Loucy (cell line): ENCODE results near the gene ASCL2.

Experiments
- H2AFZ ChIP-seq: fragments of 200-600 bp; sonication (generic); 2 replicates; pipeline ENCODE4 v1.6.0; 2016; ENCODE audit warnings: antibody characterized with exemption, mild to moderate bottlenecking, low read length, moderate library complexity
- H3F3A ChIP-seq: fragments of 200-600 bp; 2 replicates; pipeline ENCODE4 v1.6.0; 2016; ENCODE audit warnings: antibody characterized with exemption, low read depth, mild to moderate bottlenecking
- H3K27me3 ChIP-seq: fragments of 200-600 bp; sonication (generic); 2 replicates; pipeline ENCODE4 v1.6.1; 2014; ENCODE audit warnings: low read length, mild to moderate bottlenecking; ENCODE audit not compliant: insufficient read depth, poor library complexity, severe bottlenecking
- H3K36me3 ChIP-seq: fragments of 200-600 bp; sonication (generic); 2 replicates; pipeline ENCODE4 v1.6.1; 2016; ENCODE audit warnings: low read length; ENCODE audit not compliant: insufficient read depth
- H3K4me1 ChIP-seq: fragments of 200-600 bp; sonication (generic); 2 replicates; pipeline ENCODE4 v1.5.1; 2014; ENCODE audit warnings: low read length, mild to moderate bottlenecking; ENCODE audit not compliant: insufficient read depth, poor library complexity, severe bottlenecking
- H3K4me2 ChIP-seq: fragments of 200-600 bp; sonication (generic); 2 replicates; pipeline ENCODE4 v1.6.0; 2014; ENCODE audit warnings: antibody characterized with exemption, low read length, low read depth, mild to moderate bottlenecking; ENCODE audit not compliant: poor library complexity, severe bottlenecking
- H3K4me3 ChIP-seq: fragments of 200-600 bp; sonication (generic); 2 replicates; pipeline ENCODE4 v1.5.1; 2014; ENCODE audit warnings: low read length, mild to moderate bottlenecking, mixed read lengths; ENCODE audit not compliant: poor library complexity, severe bottlenecking
- H3K79me2 ChIP-seq: fragments of 200-600 bp; sonication (generic); 2 replicates; pipeline ENCODE4 v1.6.1; 2014; ENCODE audit warnings: low read length; ENCODE audit not compliant: insufficient read depth
- H3K9ac ChIP-seq: fragments of 200-600 bp; sonication (generic); 2 replicates; pipeline ENCODE4 v1.6.0; 2014; ENCODE audit warnings: mild to moderate bottlenecking, low read depth, low read length, moderate library complexity; ENCODE audit not compliant: poor library complexity, severe bottlenecking
- H3K9me2 ChIP-seq: fragments of 200-600 bp; sonication (generic); replicated peaks from 2 replicates; pipeline ENCODE4 v1.6.1; 2016; ENCODE audit warnings: low read depth, low read length, mixed read lengths
- H3K9me3 ChIP-seq: fragments of 200-600 bp; sonication (generic); 2 replicates; pipeline ENCODE4 v1.6.1; 2014; ENCODE audit warnings: mild to moderate bottlenecking, antibody characterized with exemption, low read length, low read depth; ENCODE audit not compliant: insufficient read depth
- H4K20me1 ChIP-seq: fragments of 200-600 bp; sonication (generic); 2 replicates; pipeline ENCODE4 v1.6.0; 2014; ENCODE audit warnings: antibody characterized with exemption, low read length, mild to moderate bottlenecking; ENCODE audit not compliant: insufficient read depth, poor library complexity, severe bottlenecking
- EZH2phosphoT487 ChIP-seq: fragments of 200-600 bp; IDR thresholded peaks from 2 replicates; pipeline ENCODE4 v1.6.1; 2018; ENCODE audit warnings: antibody characterized with exemption, mild to moderate bottlenecking, moderate library complexity, borderline replicate concordance
- TF ChIP-seq, protein P1 (sequence below): fragments of 200-600 bp; sonication (generic); conservative IDR thresholded peaks from 2 replicates; pipeline ENCODE4 v1.5.1; 2014; ENCODE audit warnings: mild to moderate bottlenecking, antibody characterized with exemption, low read length

Gene ASCL2

GRCh38 chr11:2251138-2251537 is 19.2 kb downstream of the ASCL2 start:
- Histone ChIP-seq H3K79me2 (no peaks in the 10 kb centered on the region), H2AFZ (no peak overlapping the region), H3K9me2 (no peaks in the 10 kb centered on the region), H3K4me1 (no peaks in the 10 kb centered on the region), H3K4me3 (no peak overlapping the region), H3K4me2 (no peak overlapping the region), H4K20me1 (no peaks in the 10 kb centered on the region), H3K9ac (no peak overlapping the region), H3K27me3 (no peaks in the 10 kb centered on the region), H3K9me3 (no peaks in the 10 kb centered on the region), H3F3A (no peaks in the 10 kb centered on the region), H3K36me3 (no peaks in the 10 kb centered on the region)
- TF ChIP-seq, protein P1, sequence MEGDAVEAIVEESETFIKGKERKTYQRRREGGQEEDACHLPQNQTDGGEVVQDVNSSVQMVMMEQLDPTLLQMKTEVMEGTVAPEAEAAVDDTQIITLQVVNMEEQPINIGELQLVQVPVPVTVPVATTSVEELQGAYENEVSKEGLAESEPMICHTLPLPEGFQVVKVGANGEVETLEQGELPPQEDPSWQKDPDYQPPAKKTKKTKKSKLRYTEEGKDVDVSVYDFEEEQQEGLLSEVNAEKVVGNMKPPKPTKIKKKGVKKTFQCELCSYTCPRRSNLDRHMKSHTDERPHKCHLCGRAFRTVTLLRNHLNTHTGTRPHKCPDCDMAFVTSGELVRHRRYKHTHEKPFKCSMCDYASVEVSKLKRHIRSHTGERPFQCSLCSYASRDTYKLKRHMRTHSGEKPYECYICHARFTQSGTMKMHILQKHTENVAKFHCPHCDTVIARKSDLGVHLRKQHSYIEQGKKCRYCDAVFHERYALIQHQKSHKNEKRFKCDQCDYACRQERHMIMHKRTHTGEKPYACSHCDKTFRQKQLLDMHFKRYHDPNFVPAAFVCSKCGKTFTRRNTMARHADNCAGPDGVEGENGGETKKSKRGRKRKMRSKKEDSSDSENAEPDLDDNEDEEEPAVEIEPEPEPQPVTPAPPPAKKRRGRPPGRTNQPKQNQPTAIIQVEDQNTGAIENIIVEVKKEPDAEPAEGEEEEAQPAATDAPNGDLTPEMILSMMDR: no peak
- TF ChIP-seq EZH2phosphoT487: no peak

DNA sequence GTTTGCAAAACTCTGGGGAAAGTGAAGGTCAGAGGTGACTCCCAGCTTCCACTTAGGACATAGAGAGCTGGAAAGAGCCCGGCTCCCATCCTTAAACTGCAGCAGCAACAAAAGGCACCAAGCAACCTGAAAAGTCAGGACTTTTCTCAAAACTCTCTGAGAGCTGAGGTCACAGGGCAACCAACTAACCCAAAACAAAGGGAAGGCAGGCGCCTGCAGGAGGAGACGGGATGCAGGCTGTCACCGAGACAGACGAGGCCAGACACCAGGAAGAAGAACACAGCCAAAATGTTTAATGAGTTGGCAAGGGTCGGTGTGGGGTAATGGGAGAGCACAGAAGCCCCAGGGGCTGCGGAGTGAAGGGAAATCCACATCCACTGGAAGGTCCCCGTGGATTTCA is 19.9 kb downstream of the ASCL2 start:
- no peak overlapping the region for H3K9ac ChIP-seq
- TF ChIP-seq, protein P1: no peak
- TF ChIP-seq EZH2phosphoT487: no peak
- H3K4me2 ChIP-seq: no peak overlapping the region
- H3K27me3 ChIP-seq: no peaks in the 10 kb centered on the region
- no peaks in the 10 kb centered on the region for H3K9me3 ChIP-seq
- no peak overlapping the region for H2AFZ ChIP-seq
- no peaks in the 10 kb centered on the region for H3K4me1 ChIP-seq
- no peaks in the 10 kb centered on the region for H4K20me1 ChIP-seq
- no peaks in the 10 kb centered on the region for H3K79me2 ChIP-seq
- no peaks in the 10 kb centered on the region for H3F3A ChIP-seq
- H3K36me3 ChIP-seq: no peaks in the 10 kb centered on the region
- no peaks in the 10 kb centered on the region for H3K9me2 ChIP-seq
- no peak overlapping the region for H3K4me3 ChIP-seq

GRCh38 chr11:2250041-2250440 is 20.3 kb downstream of the ASCL2 start:
- no peak overlapping the region for H3K4me2 ChIP-seq

More at GRCh38 chr11:2250041-2250440, 20.3 kb downstream of the ASCL2 start:
- Histone ChIP-seq H3F3A (no peaks in the 10 kb centered on the region), H3K4me3 (no peak overlapping the region), H3K9me2 (no peaks in the 10 kb centered on the region), H3K4me1 (no peaks in the 10 kb centered on the region), H3K27me3 (no peaks in the 10 kb centered on the region), H2AFZ (no peak overlapping the region), H3K9me3 (no peaks in the 10 kb centered on the region), H3K9ac (no peak overlapping the region), H4K20me1 (no peaks in the 10 kb centered on the region), H3K36me3 (no peaks in the 10 kb centered on the region), H3K79me2 (no peaks in the 10 kb centered on the region)
- TF ChIP-seq, protein P1: no peak
- no peak for TF ChIP-seq EZH2phosphoT487
